ENCODE measurements around the gene VSTM4.

VSTM4 gene

GRCh38 chr10:49143249-49143648, 27.9 kb upstream of the VSTM4 start:
- in situ Hi-C loops (cut with MboI; ENCODE audit: low sequenced_read_pairs), result no loop called here

GRCh38 chr10:49141541-49142332, 26.4 kb upstream of the VSTM4 start:
- in situ Hi-C loops (cut with MboI; ENCODE audit: low sequenced_read_pairs), result no loop called here

- in situ Hi-C loops (cut with MboI; ENCODE audit: low sequenced_read_pairs), result no loop called here
Measured at GRCh38 chr10:49140304-49141177, 25.2 kb upstream of the VSTM4 start.

- in situ Hi-C loops (cut with MboI; ENCODE audit: low sequenced_read_pairs), result no loop called here
Measured at GRCh38 chr10:49139846-49140195, 24.5 kb upstream of the VSTM4 start.

- in situ Hi-C loops (cut with MboI; ENCODE audit: low sequenced_read_pairs), result no loop called here
Measured at GRCh38 chr10:49139028-49139845, 23.9 kb upstream of the VSTM4 start.

- in situ Hi-C loops (cut with MboI; ENCODE audit: low sequenced_read_pairs), result no loop called here
Measured at GRCh38 chr10:49138361-49138891, 23.1 kb upstream of the VSTM4 start.

- in situ Hi-C loops (cut with MboI; ENCODE audit: low sequenced_read_pairs), result no loop called here
Measured at GRCh38 chr10:49136525-49136924, 21.2 kb upstream of the VSTM4 start.

- in situ Hi-C loops (cut with MboI; ENCODE audit: low sequenced_read_pairs), result no loop called here
Measured at GRCh38 chr10:49135575-49136313, 20.4 kb upstream of the VSTM4 start.

GRCh38 chr10:49134327-49134726, 19.0 kb upstream of the VSTM4 start:
- in situ Hi-C loops (cut with MboI; ENCODE audit: low sequenced_read_pairs), result no loop called here

GRCh38 chr10:49133706-49134248, 18.5 kb upstream of the VSTM4 start, which contains the start of gene FAM170B:
Gene FAM170B, minus strand, starts transcription at chr10:49134021. Its CDS starts 103 bp downstream, at chr10:49133918.
- in situ Hi-C loops (cut with MboI; ENCODE audit: low sequenced_read_pairs), result no loop called here

GRCh38 chr10:49132362-49132737, 17.0 kb upstream of the VSTM4 start:
- in situ Hi-C loops (cut with MboI; ENCODE audit: low sequenced_read_pairs), result no loop called here

GRCh38 chr10:49131507-49132361, 16.4 kb upstream of the VSTM4 start:
- in situ Hi-C loops (cut with MboI; ENCODE audit: low sequenced_read_pairs), result no loop called here

- in situ Hi-C loops (cut with MboI; ENCODE audit: low sequenced_read_pairs), result no loop called here
Measured at GRCh38 chr10:49129376-49129775, 14.1 kb upstream of the VSTM4 start.

- in situ Hi-C loops (cut with MboI; ENCODE audit: low sequenced_read_pairs), result no loop called here
Measured at GRCh38 chr10:49128854-49129253, 13.5 kb upstream of the VSTM4 start.

GRCh38 chr10:49123981-49124950, 8.9 kb upstream of the VSTM4 start:
- in situ Hi-C loops (cut with MboI; ENCODE audit: low sequenced_read_pairs), result no loop called here

GRCh38 chr10:49120911-49121310, 5.6 kb upstream of the VSTM4 start:
- in situ Hi-C loops (cut with MboI; ENCODE audit: low sequenced_read_pairs), result no loop called here

GRCh38 chr10:49119746-49120145, 4.4 kb upstream of the VSTM4 start:
- in situ Hi-C loops (cut with MboI; ENCODE audit: low sequenced_read_pairs), result no loop called here
